Fibroblast of skin of back (primary cell): Measurements from ENCODE around the gene TNFRSF25.

Source experiments
- DNase-seq: peaks from one replicate; pipeline ENCODE4 v3.0.0-alpha.2; 2013

Gene TNFRSF25

DNA sequence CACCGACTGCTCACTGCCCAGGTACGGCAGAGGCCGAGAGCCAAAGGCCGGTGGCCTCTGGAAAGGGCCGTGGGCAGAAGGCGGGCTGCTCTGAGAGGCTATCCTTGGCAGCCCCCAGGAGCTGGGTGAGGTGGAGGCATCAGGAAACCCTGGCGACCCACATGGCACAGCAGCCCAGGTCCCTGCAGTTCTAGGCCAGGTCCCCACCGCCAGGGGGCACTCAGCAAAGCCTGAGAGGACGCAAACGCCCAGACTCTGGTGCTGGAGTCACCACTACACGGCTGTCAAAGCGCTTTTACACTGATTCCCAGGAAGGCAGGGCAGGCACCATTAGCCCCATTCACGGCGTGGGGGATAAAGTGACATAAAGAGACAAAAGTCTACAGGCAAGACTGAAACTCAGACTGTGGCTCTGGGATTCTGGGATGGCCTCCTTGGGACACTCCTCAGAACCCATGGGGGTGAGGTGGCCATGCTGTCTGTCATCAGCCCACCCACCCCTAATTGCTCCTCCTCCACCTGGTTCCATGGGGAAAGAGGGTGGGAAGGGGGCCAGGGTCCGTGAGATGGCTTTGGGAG lies 20.5 kb upstream of the TNFRSF25 start:
- DNase-seq, result peak; percentile 84

DNA sequence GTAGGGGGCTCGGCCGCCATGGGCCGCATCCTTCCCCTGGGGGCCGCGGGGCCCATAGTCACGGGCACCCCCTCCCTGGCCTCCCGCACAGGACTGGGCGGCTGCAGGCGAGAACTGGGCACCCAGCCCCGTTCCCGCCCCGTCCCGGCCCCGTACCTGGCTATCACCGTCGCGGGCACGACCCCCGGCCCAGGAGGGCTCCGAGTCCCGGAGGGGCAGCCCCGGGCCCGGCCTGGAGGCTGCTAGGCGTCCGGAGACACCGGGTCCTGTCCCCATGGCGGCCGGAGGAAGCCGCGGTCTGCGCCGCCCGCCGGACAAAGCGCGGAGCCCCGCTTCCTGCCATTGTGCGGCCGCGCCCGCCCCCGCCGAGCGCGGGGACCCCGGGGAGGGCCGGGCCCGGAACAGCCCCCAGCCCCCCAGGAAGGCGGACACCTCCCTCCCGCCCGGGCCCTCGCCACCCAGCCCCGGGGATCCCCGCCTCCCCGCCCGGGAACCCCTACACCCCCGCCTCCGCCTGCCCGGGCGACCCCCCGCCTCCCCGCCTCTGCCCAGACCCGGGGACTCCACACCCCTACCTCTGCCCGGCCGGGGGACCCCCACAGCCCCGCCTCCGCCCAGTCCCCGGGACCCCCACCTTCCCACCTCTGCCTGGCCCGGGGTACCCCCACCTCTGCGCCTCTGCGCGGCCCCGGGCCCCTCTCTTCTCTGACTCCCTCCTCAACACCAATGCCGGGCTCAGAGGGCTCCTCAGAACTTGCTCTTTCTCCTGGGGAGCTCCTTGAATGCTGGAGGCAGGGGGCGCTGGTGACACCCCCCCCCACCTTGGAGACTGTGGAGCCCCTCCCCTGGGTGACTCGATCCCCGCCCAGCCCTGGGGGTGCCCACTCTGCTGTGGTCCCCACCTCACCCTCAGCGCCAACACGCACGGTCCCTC lies 19.5 kb upstream of the TNFRSF25 start:
- no peak for DNase-seq

DNA sequence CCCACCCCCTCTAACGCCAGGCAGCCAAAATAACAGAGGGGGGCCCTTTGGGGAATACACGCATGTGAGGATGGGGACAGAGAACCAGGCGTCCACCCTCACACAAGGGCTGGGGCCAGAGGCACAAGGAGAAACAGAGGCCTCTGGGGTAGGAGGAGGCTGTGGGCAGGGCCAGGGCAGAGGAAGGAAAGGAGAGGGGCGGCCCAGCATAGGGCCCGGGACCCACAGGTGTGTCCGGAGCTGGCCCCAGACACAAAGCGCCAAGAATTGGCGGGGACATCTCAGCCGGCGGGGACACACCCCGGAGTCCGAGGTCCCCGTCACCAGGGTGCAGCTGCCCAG lies 18.8 kb upstream of the TNFRSF25 start:
- DNase-seq, result no peak

DNA sequence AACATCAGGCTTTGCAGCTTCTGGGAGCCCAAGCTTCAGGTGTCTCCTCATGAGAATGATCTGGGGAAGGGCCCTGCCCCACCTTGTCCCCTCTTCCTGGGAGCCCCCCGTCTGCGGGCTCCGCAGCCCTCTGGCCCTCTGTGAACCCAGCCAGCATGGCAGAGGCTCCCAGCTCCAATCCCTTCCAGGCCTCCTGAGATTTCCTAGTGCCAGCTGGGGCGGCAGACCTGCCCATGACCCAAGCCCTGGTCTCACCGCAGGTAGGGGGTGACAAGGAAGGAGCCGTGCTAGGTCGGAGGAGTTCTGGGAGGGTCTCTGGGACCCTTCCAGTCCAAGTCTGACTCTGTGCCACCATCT lies 17.8 kb upstream of the TNFRSF25 start:
- DNase-seq, result no peak

DNA sequence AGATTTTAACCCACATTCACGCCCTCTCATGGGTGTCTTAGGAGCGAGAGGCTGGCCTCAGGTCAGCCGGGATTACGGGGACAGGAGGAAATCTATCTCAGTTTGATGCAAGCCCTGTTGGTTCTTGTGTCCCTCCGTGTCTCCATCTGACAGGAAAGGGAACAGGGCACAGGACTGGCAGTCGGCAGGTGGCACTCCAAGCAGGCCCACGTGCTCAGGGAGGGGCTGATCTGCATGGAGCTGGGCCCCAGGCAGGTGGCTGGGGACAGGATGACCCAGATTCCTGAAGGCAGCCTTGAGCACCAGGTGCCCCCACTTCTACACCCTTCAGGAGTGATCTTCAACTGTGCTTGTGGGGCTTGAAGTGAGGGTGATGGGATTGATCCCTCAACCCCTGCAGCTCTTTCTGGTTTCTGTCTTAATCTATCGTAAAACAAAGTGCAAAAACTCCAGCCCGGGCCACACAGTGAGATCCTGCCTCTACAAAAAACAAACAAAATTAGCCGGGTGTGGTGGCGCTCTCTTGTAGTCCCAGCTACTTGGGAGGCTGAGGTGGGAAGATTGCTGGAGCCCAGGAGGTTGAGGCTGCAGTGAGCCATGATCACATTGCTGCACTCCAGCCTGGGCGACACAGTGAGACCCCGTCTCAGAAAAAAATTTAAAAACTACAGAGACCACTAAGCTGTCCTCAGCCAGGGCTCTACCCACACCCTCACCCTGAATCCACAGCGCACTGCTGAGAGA lies 17.2 kb upstream of the TNFRSF25 start:
- DNase-seq, result no peak

DNA sequence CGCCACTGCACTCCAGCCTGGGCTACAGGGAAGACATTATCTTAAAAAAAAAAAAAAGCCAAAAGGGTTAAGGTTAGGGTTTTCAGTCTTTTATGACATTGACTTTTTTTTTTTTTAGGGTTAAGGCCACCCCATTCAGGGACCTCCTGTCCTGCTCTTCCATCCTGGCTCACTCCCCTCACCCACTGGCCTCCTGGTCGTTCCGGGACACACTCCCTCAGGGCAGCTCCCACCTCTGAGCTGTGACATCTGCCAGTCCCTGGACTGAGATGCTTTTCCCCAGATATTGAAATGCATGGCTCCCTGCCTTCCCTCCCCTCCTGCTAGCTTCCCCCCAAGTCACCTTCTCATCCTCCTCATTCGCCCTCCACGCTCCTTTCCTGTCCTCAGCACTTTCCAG lies 15.8 kb upstream of the TNFRSF25 start:
- DNase-seq, result no peak

DNA sequence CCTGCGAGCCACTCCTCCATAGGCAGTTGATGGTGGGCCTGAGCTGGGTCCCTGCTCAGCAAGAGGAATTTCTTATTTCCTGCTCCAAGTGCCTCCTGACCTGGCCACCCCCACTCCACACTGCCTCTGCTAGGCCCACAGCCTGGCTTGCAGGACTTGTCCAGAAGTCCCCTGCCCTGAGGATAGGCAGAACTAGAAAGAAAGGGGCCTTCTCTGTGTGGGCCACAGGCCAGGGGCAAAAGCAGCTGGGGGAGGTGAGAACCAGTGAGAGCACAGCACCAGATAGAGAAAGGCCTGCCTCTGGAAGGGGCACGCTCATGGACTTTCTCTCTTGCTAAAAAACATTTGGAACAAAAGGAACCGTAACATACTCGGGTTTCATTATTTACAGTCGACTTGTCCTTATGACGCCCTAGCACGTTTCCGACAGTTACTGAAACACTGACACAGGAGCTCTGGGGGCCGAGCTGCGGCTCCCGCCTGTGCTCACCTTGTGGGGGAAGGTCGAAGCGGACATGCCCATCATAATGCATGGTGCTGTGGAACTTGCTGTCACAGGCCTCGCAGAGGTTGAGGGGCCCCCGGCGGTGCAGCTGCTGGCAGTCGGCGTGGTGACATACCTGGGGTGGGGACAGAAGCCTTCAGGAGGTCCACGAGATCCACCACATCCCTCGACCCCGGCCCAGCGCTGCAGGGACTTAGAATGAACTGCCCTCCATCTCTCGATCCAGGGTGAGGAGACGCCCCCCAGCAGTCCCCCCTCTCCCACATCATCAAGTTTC lies 11.3 kb upstream of the TNFRSF25 start:
- no peak for DNase-seq

DNA sequence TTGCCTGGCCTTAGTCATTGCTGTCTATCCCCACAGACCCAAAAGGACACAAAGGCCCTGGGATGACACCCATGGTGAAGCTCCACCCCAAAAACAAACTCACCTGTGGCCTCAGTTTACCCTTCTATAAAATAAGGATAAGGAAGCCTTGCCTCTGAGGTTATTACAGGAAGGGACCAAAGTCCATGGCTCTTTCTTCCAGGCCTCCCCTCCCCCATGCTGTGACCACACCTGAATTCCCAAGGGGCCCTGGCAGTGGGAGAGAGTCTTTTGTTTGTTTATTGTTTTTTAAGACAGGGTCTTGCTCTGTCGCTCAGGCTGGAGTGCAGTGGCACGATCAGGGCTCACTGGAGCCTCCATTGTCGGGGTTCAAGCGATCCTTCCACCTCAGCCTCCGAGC lies 10.5 kb upstream of the TNFRSF25 start:
- no peak for DNase-seq

DNA sequence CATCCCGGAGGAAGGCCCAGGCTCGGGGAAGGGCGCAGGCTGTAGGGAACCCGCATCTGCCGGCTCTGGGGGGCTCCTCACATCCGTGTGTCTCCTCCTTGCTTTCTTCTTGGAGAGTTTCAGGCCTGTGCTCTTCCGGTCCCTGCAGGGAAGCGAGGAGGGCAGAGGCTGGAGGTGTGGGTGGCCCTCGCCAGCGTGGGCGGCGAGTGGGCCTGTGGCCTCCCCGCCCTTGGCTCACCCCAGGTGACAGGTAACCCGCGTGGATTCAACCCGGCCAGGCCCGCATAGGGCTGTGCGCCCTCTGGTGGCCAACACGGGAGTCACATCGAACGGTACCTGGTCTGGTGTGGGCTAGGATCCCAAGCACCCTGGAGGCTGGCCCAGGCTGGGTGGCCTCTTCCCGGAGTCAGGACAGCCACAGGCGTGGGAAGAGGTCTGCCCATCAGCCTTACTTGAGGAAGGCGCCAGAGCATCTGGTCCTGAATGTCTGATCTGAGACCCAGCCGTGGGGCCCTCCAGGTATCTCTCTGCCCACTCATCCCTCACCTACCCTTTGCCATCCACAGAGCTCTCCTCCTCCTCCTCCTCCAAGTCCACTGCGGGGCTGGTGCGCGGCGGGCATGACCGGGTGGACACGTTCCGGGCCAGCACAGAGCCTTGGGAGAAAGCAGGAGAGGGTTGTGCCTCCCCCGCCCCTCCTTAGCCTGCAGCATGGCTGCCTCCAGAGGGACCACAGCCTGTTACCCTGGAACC lies 9.6 kb upstream of the TNFRSF25 start:
- peak; percentile 32 for DNase-seq

DNA sequence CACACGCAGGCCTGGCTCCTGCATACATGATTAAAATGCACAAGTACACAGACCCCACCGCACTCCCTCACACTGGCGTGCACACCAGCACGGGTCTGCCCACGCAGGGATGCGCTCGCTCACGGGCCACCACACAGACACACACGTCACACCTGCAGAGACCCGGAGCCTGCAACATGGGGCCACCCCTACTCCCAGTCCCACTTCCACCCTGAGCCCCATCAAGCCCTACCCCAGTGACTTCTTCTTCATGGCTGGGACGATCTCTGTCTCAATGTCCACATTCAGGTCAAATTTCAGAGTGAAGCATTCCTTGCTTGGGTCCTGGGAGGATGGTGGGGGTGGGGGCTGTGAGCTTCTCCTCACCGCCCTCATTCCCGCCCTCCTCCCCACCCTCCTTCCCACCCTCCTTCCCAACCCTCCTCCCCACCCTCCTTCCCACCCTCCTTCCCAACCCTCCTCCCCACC lies 8.9 kb upstream of the TNFRSF25 start:
- DNase-seq, result no peak

DNA sequence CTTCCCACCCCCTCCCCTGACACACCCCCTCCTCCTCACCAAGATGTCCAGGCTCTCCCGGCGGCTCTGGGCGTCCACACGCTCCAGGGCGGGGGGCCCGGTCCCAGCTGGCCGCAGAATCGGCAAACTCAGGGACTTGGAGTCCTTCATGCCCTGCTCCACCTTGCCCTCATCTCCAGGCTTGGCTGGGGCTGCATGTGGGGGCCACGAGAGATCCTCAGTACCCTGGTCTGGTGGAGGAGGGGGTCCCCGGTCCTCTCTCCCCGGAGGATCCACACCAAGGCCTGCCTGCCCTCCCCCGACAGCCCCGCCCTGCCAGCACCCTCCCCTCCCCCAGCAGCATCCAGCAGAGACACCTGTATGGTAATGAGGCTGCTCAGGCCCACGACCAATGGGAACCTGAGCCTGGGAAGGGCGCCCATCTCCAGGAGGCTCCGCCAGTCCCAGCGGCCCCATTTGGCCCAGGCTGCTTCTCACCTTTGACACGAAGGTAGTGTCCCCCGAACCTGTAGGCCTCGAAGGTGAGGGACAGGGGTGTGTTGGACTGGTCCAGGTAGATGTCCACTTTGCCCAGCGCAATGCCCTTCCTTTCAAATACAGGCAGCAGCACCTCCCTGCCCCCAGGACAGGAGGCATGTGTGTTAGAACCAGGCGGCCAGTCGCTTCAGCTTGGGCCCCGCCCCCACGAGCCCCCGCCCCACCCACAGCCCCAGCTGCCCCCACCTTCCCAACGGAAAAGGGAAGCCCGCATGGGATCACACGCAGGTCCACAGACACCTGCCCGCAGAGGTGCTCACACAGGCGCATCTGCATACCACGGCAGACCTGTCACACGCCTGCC lies 8.2 kb upstream of the TNFRSF25 start:
- no peak for DNase-seq

DNA sequence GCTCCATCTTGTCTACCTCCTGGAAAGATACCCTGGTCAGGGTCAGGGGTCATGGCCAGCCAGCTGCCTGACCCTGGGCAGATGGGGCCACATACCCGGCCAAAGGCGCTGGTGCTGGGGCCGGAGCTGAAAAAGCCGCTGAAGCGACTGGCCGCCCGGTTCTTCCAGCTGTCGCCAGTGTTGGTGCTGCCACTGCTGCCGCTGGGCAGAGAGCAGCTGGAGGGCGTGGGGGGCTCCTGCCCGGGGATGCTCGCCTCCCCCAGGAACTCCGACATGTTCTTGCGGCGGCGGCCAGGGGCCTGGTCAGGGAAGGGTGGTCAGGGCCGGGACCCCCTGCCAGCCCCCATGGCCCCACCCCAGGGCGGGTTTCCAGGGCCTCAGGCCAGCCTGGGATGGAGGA lies 7.2 kb upstream of the TNFRSF25 start:
- no peak for DNase-seq

DNA sequence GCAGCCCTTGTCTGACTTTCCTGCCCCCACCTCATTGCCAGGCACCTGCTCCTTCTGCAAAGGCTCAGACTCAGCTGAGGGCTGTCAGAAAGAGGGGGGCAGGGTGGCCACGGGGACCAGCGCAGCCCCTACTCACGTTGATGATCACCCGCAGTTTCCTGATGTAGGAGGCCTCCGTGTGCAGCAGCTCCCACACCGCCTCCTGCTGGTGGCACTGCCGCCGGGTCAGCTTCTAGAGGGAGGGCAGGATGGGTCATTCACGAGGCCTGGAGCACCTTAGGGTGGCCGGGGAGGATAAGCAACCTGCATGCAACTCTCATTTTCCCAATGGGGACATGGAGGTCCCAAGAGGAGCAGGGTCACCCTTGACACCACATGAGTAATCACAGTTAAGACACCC lies 6.4 kb upstream of the TNFRSF25 start:
- DNase-seq, result no peak

DNA sequence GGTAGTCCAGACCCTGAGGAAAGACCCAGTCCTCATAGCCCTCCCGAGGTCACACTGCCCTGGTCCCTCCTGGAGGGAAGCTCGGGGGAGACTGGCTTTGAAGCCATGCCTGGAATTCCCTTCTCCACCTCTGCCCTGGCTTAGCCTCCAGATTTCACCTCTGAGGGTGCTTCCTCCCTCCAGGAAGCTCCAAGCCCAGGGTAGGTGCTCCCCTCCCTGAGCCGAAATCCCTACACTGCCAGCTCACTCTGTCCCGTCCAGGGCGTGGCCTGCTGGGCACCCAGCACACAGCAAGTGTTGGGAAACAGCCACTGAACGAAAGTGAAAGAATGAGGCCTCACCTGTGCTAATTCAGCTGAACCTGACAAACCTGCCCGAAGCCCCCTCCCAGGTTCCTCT lies 6.0 kb upstream of the TNFRSF25 start:
- no peak for DNase-seq

DNA sequence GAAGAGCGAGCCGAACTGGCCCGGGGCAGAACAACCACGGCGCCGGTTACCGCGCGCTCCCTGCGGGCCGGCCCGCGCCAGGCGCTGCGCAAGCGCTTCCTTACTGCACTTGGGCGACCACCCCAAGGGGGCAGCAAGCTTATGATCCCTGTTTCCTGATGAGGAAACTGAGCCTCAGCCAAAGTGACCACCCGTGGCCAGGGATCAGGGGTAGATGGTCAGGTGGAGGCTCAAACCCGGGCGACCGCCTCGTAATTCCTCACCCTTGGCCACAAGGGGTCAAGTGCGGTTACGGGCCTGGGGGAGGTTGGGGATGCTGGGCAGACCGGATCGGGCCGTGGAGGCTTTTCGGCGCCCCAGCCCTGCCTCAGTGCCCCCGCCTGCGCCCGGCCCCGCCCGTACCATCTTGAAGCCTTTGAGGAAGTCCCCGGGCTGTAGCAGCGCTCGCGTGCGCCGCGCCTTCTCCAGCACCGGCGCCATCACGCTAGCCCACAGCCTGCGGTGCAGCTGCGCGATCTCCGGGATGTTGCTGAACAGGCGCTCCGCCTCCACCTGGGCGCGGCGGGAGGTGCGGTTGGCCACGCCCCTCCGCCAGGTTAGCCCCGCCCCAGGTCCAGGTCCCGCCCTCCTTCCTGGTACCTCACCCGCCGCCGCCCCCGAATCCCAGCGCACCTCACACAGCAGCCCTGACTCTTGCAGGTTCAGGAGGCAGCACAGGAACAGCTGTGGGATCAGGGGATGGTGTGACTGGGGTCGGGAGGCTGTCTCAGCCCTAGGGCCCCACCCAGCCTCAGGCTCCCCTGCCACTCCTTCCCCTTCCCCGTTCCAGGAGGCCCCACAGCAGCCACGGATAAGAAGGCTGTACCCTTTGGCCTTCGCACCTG lies 5.4 kb upstream of the TNFRSF25 start:
- DNase-seq, result no peak

DNA sequence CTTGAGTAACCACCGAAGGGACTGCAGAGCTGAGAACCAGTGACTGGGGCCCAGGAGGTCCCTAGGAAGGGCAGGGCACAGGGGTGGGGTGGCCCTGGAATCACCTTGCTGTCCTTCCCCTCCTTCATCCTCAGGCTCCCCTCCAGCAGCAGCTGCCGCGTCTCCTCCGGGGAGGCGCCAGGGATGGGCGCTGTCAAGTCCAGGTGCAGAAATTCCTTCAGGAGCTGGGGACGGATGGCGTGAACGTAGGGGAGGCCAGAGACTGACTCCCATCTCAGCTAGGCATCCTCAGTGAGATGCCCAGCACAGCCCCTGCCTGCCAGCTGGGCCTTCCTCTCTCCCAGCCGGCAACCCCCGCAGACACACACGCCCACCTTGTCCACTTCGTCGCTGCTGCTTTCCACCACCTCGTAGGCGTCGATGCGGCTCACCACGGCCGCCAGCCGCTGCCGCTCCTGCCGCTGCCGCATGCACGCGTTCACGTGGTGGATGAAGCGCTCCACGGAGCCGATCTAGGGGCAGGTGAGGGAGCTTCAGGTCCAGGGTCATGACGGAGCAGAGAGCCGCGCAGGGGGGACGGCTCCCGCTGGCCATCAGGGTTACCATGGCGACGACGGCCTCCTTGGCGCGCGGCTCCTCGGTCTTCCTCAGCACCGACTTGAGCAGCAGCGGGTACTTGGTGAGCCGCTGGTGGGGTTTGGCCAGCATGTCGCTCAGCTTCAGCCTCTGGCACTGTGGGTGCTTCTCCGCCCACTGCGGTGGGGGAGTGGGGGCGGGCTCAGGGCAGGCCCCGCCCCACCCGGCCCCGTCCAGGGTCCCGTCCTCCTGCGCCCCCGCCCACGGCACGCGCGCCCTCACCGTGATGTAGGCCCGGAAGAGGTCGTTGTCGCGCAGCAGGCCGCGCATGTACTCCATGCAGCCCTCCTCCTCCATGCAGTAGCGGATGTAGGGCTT lies 4.4 kb upstream of the TNFRSF25 start:
- no peak for DNase-seq

DNA sequence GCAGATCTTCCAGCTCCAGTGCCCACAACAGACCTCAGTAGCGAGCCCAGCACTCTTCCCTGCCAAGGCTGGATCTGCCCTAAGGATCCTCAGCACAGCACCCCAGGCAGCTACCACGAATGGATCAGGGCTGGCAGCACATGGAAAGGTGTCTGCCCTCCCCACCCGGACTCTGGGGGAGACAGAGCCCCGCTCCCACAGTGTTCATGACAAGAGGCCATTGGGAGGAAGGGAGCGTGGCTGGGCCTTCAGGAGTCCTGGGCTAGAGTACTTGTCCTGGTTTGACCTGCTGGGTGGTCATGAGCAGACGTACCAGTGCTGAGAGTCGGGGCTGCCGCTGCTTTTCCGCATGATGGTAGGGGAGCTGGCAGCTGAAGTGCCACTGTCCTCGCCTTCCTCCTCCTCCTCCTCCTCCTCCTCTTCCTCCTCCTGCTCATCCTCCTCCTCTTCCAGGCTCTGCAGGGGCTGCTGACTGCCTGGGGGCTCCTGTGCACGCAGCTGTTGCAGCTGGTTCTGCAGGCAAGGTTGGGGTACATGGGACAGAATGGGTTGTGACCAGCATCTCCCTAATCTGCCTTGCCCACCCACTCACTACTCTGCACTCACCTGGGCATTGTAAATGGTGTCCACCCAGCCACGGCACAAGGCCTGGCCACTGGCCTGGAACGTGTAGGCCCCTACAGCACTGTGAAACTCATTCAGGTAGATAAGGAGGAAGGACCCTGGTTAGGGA lies 2.9 kb upstream of the TNFRSF25 start:
- DNase-seq, result no peak
